Sigmoid colon (tissue), 4 donors: ENCODE data around the gene SIN3B.

Source experiments
- CTCF ChIP-seq, 4 experiments: fragments of 450-650 bp in 3 of 4; fragments of 200-600 bp in 1 of 4; IDR thresholded peaks; one replicate each; pipeline ENCODE4 v1.5.1; 2016 to 2019; ENCODE audit warnings: antibody characterized with exemption in 4 of 4, mild to moderate bottlenecking in 3 of 4, moderate library complexity in 2 of 4
- EP300 ChIP-seq, 4 donors: sonication (generic); formaldehyde crosslinking; IDR thresholded peaks; one replicate each; pipeline ENCODE4 v1.6.1; 2017; ENCODE audit warnings: antibody characterized with exemption in 4 of 4
- POLR2A ChIP-seq, 2 donors: fragments of 450-650 bp; IDR thresholded peaks; one replicate each; pipeline ENCODE4 v1.6.1; 2016; ENCODE audit warnings: antibody characterized with exemption in 2 of 2, mild to moderate bottlenecking in 2 of 2, moderate library complexity in 2 of 2
- POLR2AphosphoS5 ChIP-seq, 4 donors: sonication (generic); formaldehyde crosslinking; IDR thresholded peaks; one replicate each; pipeline ENCODE4 v1.6.1; 2017; ENCODE audit warnings: antibody characterized with exemption in 4 of 4

- no peak for TF ChIP-seq CTCF (IDR thresholded peaks at IDR 0.05)
- no peak for TF ChIP-seq POLR2A (IDR thresholded peaks at IDR 0.05)
- TF ChIP-seq POLR2AphosphoS5 (IDR thresholded peaks at IDR 0.05) = no peak
- TF ChIP-seq EP300 (IDR thresholded peaks at IDR 0.05) = no peak
Observed at GRCh38 chr19:16868423-16869130, 39.4 kb downstream of the SIN3B start.
